Kidney epithelial cell (primary cell): ENCODE data around the gene TAPT1. TPM values are rescaled to one million over a fixed set of nuclear protein-coding genes. Genes with fewer than 3 reads are reported as not detected.

Source experiments
- DNase-seq: peaks from one replicate; pipeline ENCODE4 v3.0.0-alpha.2; 2010; ENCODE audit warnings: low read depth
- H3K27me3 ChIP-seq: 2 replicates; pipeline ENCODE4 v1.6.0; 2011; ENCODE audit warnings: low read length; ENCODE audit not compliant: control insufficient read depth, insufficient read depth
- H3K36me3 ChIP-seq: 2 replicates; pipeline ENCODE4 v1.5.1; 2011; ENCODE audit warnings: low read length; ENCODE audit not compliant: control insufficient read depth, insufficient read depth
- H3K4me3 ChIP-seq: 2 replicates; pipeline ENCODE4 v1.5.1; 2011; ENCODE audit warnings: low read depth, mild to moderate bottlenecking, control low read depth, low read length
- CTCF ChIP-seq: IDR thresholded peaks from 2 replicates; pipeline ENCODE4 v1.5.1; 2011; ENCODE audit warnings: mild to moderate bottlenecking, moderate library complexity, low read length, control low read depth, inconsistent platforms; ENCODE audit not compliant: insufficient read depth, poor library complexity, severe bottlenecking
- total RNA-seq: library from RNA; depleted of rRNA; stranded (reverse); fragments of >200 nt; gene quantifications from 2 replicates; pipeline ENCODE4 v1.2.3, GENCODE V29; 2015

TAPT1 gene
- total RNA-seq, 1 donor from 2014 or later = 18.8 TPM

GRCh38 chr4:16171831-16172230 lies 54.4 kb downstream of the TAPT1 start:
- DNase-seq = no peak
- no peaks in the 10 kb centered on the region for H3K27me3 ChIP-seq
- TF ChIP-seq CTCF = no peak
- H3K36me3 ChIP-seq = no peaks in the 10 kb centered on the region
- H3K4me3 ChIP-seq = no peak overlapping the region

GRCh38 chr4:16169490-16169889 lies 56.8 kb downstream of the TAPT1 start:
- Histone ChIP-seq H3K4me3 (no peak overlapping the region), H3K27me3 (no peaks in the 10 kb centered on the region), H3K36me3 (no peaks in the 10 kb centered on the region)
- TF ChIP-seq CTCF = no peak
- no peak for DNase-seq

GRCh38 chr4:16168710-16169388 lies 57.4 kb downstream of the TAPT1 start:
- TF ChIP-seq CTCF = no peak
- no peaks in the 10 kb centered on the region for H3K27me3 ChIP-seq
- H3K36me3 ChIP-seq = no peaks in the 10 kb centered on the region
- no peak for DNase-seq
- H3K4me3 ChIP-seq = no peak overlapping the region

GRCh38 chr4:16168144-16168543 lies 58.1 kb downstream of the TAPT1 start:
- Histone ChIP-seq H3K4me3 (no peak overlapping the region), H3K36me3 (no peaks in the 10 kb centered on the region), H3K27me3 (no peaks in the 10 kb centered on the region)
- DNase-seq = no peak
- no peak for TF ChIP-seq CTCF

- Histone ChIP-seq H3K27me3 (no peaks in the 10 kb centered on the region), H3K4me3 (no peak overlapping the region), H3K36me3 (no peaks in the 10 kb centered on the region)
- DNase-seq = no peak
- no peak for TF ChIP-seq CTCF
Measured at GRCh38 chr4:16165931-16166330, 60.3 kb downstream of the TAPT1 start.

GRCh38 chr4:16162891-16163290 lies 63.4 kb downstream of the TAPT1 start:
- no peak overlapping the region for H3K4me3 ChIP-seq
- H3K36me3 ChIP-seq = no peaks in the 10 kb centered on the region
- no peaks in the 10 kb centered on the region for H3K27me3 ChIP-seq
- no peak for DNase-seq
- no peak for TF ChIP-seq CTCF
